ENCODE measurements around the gene PSEN1. TPM values are rescaled to one million over a fixed set of nuclear protein-coding genes. Genes with fewer than 3 reads are reported as not detected.

The PSEN1 gene
- total RNA-seq, 1 donor from 2014 or later: 63.9 TPM

GRCh38 chr14:73208390-73208789 lies 72.1 kb downstream of the PSEN1 start:
- intact Hi-C loops (cut with DNase I): no loop called here
- H3K36me3 ChIP-seq: peaks cover 84% of the 10 kb centered on the region
- no peaks in the 10 kb centered on the region for H3K4me1 ChIP-seq
- H3K27me3 ChIP-seq: no peaks in the 10 kb centered on the region
- ATAC-seq: no peak
- no peak overlapping the region for H3K4me3 ChIP-seq
- no peaks in the 10 kb centered on the region for H3K9me3 ChIP-seq
- DNase-seq: no peak
- TF ChIP-seq CTCF (IDR thresholded peaks at IDR 0.05): no peak
- H3K27ac ChIP-seq: no peak overlapping the region

GRCh38 chr14:73208846-73209245 lies 72.5 kb downstream of the PSEN1 start:
- H3K4me3 ChIP-seq: no peak overlapping the region
- no peaks in the 10 kb centered on the region for H3K27me3 ChIP-seq
- H3K36me3 ChIP-seq: peaks cover 84% of the 10 kb centered on the region
- ATAC-seq (no peak), DNase-seq (no peak)
- intact Hi-C loops (cut with DNase I): no loop called here
- no peaks in the 10 kb centered on the region for H3K9me3 ChIP-seq
- no peaks in the 10 kb centered on the region for H3K4me1 ChIP-seq
- no peak for TF ChIP-seq CTCF (IDR thresholded peaks at IDR 0.05)
- no peak overlapping the region for H3K27ac ChIP-seq

- ATAC-seq (no peak), DNase-seq (no peak)
- H3K27me3 ChIP-seq: no peaks in the 10 kb centered on the region
- H3K4me3 ChIP-seq: no peak overlapping the region
- no peaks in the 10 kb centered on the region for H3K9me3 ChIP-seq
- peaks cover 86% of the 10 kb centered on the region for H3K36me3 ChIP-seq
- no peak overlapping the region for H3K27ac ChIP-seq
- TF ChIP-seq CTCF (IDR thresholded peaks at IDR 0.05): no peak
- intact Hi-C loops (cut with DNase I): no loop called here
- no peaks in the 10 kb centered on the region for H3K4me1 ChIP-seq
Observed at GRCh38 chr14:73209953-73210352, 73.6 kb downstream of the PSEN1 start.

GRCh38 chr14:73211251-73212040 lies 75.1 kb downstream of the PSEN1 start:
- no peak overlapping the region for H3K4me3 ChIP-seq
- H3K9me3 ChIP-seq: no peaks in the 10 kb centered on the region
- intact Hi-C loops (cut with DNase I): no loop called here
- ATAC-seq: no peak
- DNase-seq: no peak
- no peaks in the 10 kb centered on the region for H3K27me3 ChIP-seq
- H3K4me1 ChIP-seq: no peaks in the 10 kb centered on the region
- TF ChIP-seq CTCF (IDR thresholded peaks at IDR 0.05): no peak
- H3K27ac ChIP-seq: no peak overlapping the region
- H3K36me3 ChIP-seq: peaks cover 78% of the 10 kb centered on the region

- H3K4me1 ChIP-seq: no peaks in the 10 kb centered on the region
- ATAC-seq (no peak), DNase-seq (no peak)
- H3K9me3 ChIP-seq: no peaks in the 10 kb centered on the region
- TF ChIP-seq CTCF (IDR thresholded peaks at IDR 0.05): no peak
- H3K27me3 ChIP-seq: no peaks in the 10 kb centered on the region
- H3K4me3 ChIP-seq: no peak overlapping the region
- H3K36me3 ChIP-seq: peaks cover 88% of the 10 kb centered on the region
- intact Hi-C loops (cut with DNase I): no loop called here
- H3K27ac ChIP-seq: no peak overlapping the region
Observed at GRCh38 chr14:73216030-73216429, 79.7 kb downstream of the PSEN1 start.

Data from upper lobe of right lung (tissue), 1 donor.